HepG2 (cell line): ENCODE results near the gene TXN2. TPM values are rescaled to one million over a fixed set of nuclear protein-coding genes. Genes with fewer than 3 reads are reported as not detected.

Experiments used
- ERF ChIP-seq: IDR thresholded peaks from 2 replicates; pipeline ENCODE4 v1.6.1; 2018; ENCODE audit warnings: missing biosample characterization, missing genetic modification reagents
- KAT8 ChIP-seq: IDR thresholded peaks from 2 replicates; pipeline ENCODE4 v1.6.1; 2016; ENCODE audit warnings: missing genetic modification reagents, missing compliant biosample characterization
- KDM6A ChIP-seq: IDR thresholded peaks from 2 replicates; pipeline ENCODE4 v1.6.1; 2016; ENCODE audit warnings: low read depth
- MAZ ChIP-seq, 2 experiments: sonication (generic) in 1 of 2; formaldehyde crosslinking in 1 of 2; IDR thresholded peaks; 2 replicates each; pipeline versions ENCODE4 v1.5.0 to v1.6.1; 2012 to 2020; ENCODE audit warnings: low read depth in 2 of 2, mild to moderate bottlenecking in 2 of 2, borderline replicate concordance in 1 of 2, improper control_type of control experiment in 1 of 2, low read length in 1 of 2, missing genetic modification reagents in 1 of 2, moderate library complexity in 1 of 2
- MED1 ChIP-seq: sonication (generic); formaldehyde crosslinking; IDR thresholded peaks from 2 replicates; pipeline ENCODE4 v1.4.0; 2020; ENCODE audit warnings: missing genetic modification reagents
- NFE2L1 ChIP-seq: sonication (generic); formaldehyde crosslinking; IDR thresholded peaks from 2 replicates; pipeline ENCODE4 v1.4.0; 2020; ENCODE audit warnings: missing genetic modification reagents, mild to moderate bottlenecking, borderline replicate concordance
- NFKBIZ ChIP-seq: IDR thresholded peaks from 2 replicates; pipeline ENCODE4 v1.6.1; 2018; ENCODE audit warnings: missing genetic modification reagents, missing compliant biosample characterization
- PITX1 ChIP-seq: sonication (generic); formaldehyde crosslinking; IDR thresholded peaks from 2 replicates; pipeline ENCODE4 v1.5.1; 2020; ENCODE audit warnings: mild to moderate bottlenecking, missing genetic modification reagents
- POLR2AphosphoS2 ChIP-seq: IDR thresholded peaks from 2 replicates; pipeline ENCODE4 v1.6.1; 2011; ENCODE audit warnings: low read depth, low read length, improper control_type of control experiment
- RCOR2 ChIP-seq: IDR thresholded peaks from 2 replicates; pipeline ENCODE4 v1.6.1; 2016; ENCODE audit warnings: missing biosample characterization, missing genetic modification reagents
- REPIN1 ChIP-seq: sonication (generic); formaldehyde crosslinking; IDR thresholded peaks from 2 replicates; pipeline ENCODE4 v1.8.0; 2022; ENCODE audit warnings: missing genetic modification reagents, low read depth, mild to moderate bottlenecking, borderline replicate concordance
- SAP130 ChIP-seq: IDR thresholded peaks from 2 replicates; pipeline ENCODE4 v1.6.1; 2016; ENCODE audit warnings: low read depth
- THAP11 ChIP-seq: IDR thresholded peaks from 2 replicates; pipeline ENCODE4 v1.6.1; 2016; ENCODE audit warnings: missing biosample characterization, missing genetic modification reagents
- THAP9 ChIP-seq: sonication (generic); formaldehyde crosslinking; IDR thresholded peaks from 2 replicates; pipeline ENCODE4; 2020; ENCODE audit warnings: missing genetic modification reagents, mild to moderate bottlenecking, borderline replicate concordance
- ZBTB38 ChIP-seq: sonication (generic); formaldehyde crosslinking; IDR thresholded peaks from 2 replicates; pipeline ENCODE4 v1.5.1; 2020; ENCODE audit warnings: mild to moderate bottlenecking, missing genetic modification reagents
- ZBTB8A ChIP-seq: sonication (generic); formaldehyde crosslinking; IDR thresholded peaks from 2 replicates; pipeline ENCODE4 v1.4.0; 2020; ENCODE audit warnings: mild to moderate bottlenecking, low read depth, missing genetic modification reagents, borderline replicate concordance
- ZFYVE20 ChIP-seq: sonication (generic); formaldehyde crosslinking; IDR thresholded peaks from 2 replicates; pipeline ENCODE4 v1.8.0; 2023; ENCODE audit warnings: low read depth, mild to moderate bottlenecking, moderate library complexity, missing genetic modification reagents, borderline replicate concordance
- ZMAT3 ChIP-seq: sonication (generic); formaldehyde crosslinking; conservative IDR thresholded peaks from 2 replicates; pipeline ENCODE4 v1.7.0; 2021; ENCODE audit warnings: missing genetic modification reagents
- ZMYM3 ChIP-seq: sonication (generic); formaldehyde crosslinking; IDR thresholded peaks from 2 replicates; pipeline ENCODE4 v1.5.1; 2020; ENCODE audit warnings: mild to moderate bottlenecking, missing genetic modification reagents
- ZNF225 ChIP-seq: sonication (generic); formaldehyde crosslinking; IDR thresholded peaks from 2 replicates; pipeline ENCODE4 v1.4.0; 2020; ENCODE audit warnings: mild to moderate bottlenecking, missing genetic modification reagents
- ZNF24 ChIP-seq: fragments of 450-650 bp; IDR thresholded peaks from 2 replicates; pipeline ENCODE4 v1.6.1; 2017; ENCODE audit warnings: antibody characterized with exemption, mild to moderate bottlenecking
- ZNF260 ChIP-seq: sonication (generic); formaldehyde crosslinking; IDR thresholded peaks from 2 replicates; pipeline ENCODE4 v1.4.0; 2020; ENCODE audit warnings: missing genetic modification reagents, low read depth, mild to moderate bottlenecking, borderline replicate concordance
- ZNF292 ChIP-seq: sonication (generic); formaldehyde crosslinking; IDR thresholded peaks from 2 replicates; pipeline ENCODE4 v1.8.1; 2022; ENCODE audit warnings: mild to moderate bottlenecking, low read depth, missing genetic modification reagents, borderline replicate concordance
- ZNF3 ChIP-seq: IDR thresholded peaks from 2 replicates; pipeline ENCODE4 v1.7.0; 2017; ENCODE audit warnings: inconsistent platforms
- ZNF747 ChIP-seq: sonication (generic); formaldehyde crosslinking; IDR thresholded peaks from 2 replicates; pipeline ENCODE4 v1.8.1; 2023; ENCODE audit warnings: missing genetic modification reagents, mild to moderate bottlenecking, borderline replicate concordance
- ZNF788 ChIP-seq: sonication (generic); formaldehyde crosslinking; IDR thresholded peaks from 2 replicates; pipeline ENCODE4 v1.5.0; 2020; ENCODE audit warnings: mild to moderate bottlenecking, missing genetic modification reagents, borderline replicate concordance
- polyA plus RNA-seq, 8 experiments: library from polyadenylated mRNA; depleted of rRNA in 3 of 8; stranded (reverse) in 7 of 8; unstranded in 1 of 8; fragments of >200 nt; fragmentation: Illumina TruSeq in 4 of 8; extraction: Trizol in 4 of 8; gene quantifications; 2 replicates each; pipeline versions ENCODE4 v1.2.1 to v1.2.3, GENCODE V29; 2011 to 2016; ENCODE audit warnings: low read depth in 4 of 8, missing spikeins in 1 of 8, mixed read lengths in 1 of 8; ENCODE audit not compliant: insufficient read depth in 1 of 8
- total RNA-seq, 5 experiments: library from RNA; depleted of rRNA; stranded (reverse); fragments of >200 nt; fragmentation: Illumina TruSeq; extraction: Trizol; gene quantifications; 2 replicates each; pipeline ENCODE4 v1.2.3, GENCODE V29; 2016; ENCODE audit warnings: low read depth in 1 of 5
- TF ChIP-seq, protein P1 (sequence below): sonication (generic); formaldehyde crosslinking; IDR thresholded peaks from 2 replicates; pipeline ENCODE4 v1.8.0; 2022; ENCODE audit warnings: missing genetic modification reagents, mild to moderate bottlenecking, borderline replicate concordance
- TF ChIP-seq, protein P2 (sequence below): IDR thresholded peaks from 2 replicates; pipeline ENCODE4 v1.6.1; 2016; ENCODE audit warnings: low read depth, borderline replicate concordance

Gene TXN2
- total and polyA plus RNA-seq, 2 of the 13 experiments (the other 11 are each of a cell fraction or from before 2014, with no cell fraction given) = 41.4 to 109 TPM

- peak; percentile 19; the same call in 1 of the 2 replicates for TF ChIP-seq REPIN1
- no peak for TF ChIP-seq THAP9 (CRISPR knock-in tag)
- TF ChIP-seq, protein P1, sequence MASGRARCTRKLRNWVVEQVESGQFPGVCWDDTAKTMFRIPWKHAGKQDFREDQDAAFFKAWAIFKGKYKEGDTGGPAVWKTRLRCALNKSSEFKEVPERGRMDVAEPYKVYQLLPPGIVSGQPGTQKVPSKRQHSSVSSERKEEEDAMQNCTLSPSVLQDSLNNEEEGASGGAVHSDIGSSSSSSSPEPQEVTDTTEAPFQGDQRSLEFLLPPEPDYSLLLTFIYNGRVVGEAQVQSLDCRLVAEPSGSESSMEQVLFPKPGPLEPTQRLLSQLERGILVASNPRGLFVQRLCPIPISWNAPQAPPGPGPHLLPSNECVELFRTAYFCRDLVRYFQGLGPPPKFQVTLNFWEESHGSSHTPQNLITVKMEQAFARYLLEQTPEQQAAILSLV (CRISPR knock-in tag) = no peak
- TF ChIP-seq ZFYVE20 (CRISPR knock-in tag) = no peak
- TF ChIP-seq, protein P2, sequence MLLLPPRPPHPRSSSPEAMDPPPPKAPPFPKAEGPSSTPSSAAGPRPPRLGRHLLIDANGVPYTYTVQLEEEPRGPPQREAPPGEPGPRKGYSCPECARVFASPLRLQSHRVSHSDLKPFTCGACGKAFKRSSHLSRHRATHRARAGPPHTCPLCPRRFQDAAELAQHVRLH (CRISPR knock-in tag) = peak; percentile 59; the same call in 1 of the 2 replicates
- TF ChIP-seq RCOR2 (CRISPR knock-in tag) = peak; percentile 66
- peak; percentile 53; the same call in 1 of the 2 replicates for TF ChIP-seq KAT8 (CRISPR knock-in tag)
- TF ChIP-seq NFE2L1 = no peak
- TF ChIP-seq ERF (CRISPR knock-in tag) = 0 out of 2 replicates have a peak, but pooled peaks have one; percentile 31
- no peak for TF ChIP-seq ZBTB8A (CRISPR knock-in tag)
- no peak for TF ChIP-seq ZNF24
- no peak for TF ChIP-seq ZNF225
- peak; percentile 90 for TF ChIP-seq ZMYM3 (CRISPR knock-in tag)
- TF ChIP-seq ZBTB38 (CRISPR knock-in tag) = 0 out of 2 replicates have a peak, but pooled peaks have one; percentile 49
- TF ChIP-seq NFKBIZ (CRISPR knock-in tag) = no peak
- peak; percentile 50; the same call in 1 of the 2 replicates for TF ChIP-seq ZNF747 (CRISPR knock-in tag)
- 0 out of 2 replicates have a peak, but pooled peaks have one; percentile 58 for TF ChIP-seq POLR2AphosphoS2
- TF ChIP-seq MAZ (IDR thresholded peaks at IDR 0.05; ENCODE audit: borderline replicate concordance, low read depth, low read length) = no peak
- TF ChIP-seq MAZ (CRISPR knock-in tag; IDR thresholded peaks at IDR 0.05; ENCODE audit: low read depth) = 0 out of 2 replicates have a peak, but pooled peaks have one; percentile 23
- TF ChIP-seq ZNF788 = peak; percentile 65; the same call in 1 of the 2 replicates
- TF ChIP-seq SAP130 (CRISPR knock-in tag) = peak; percentile 54
- no peak for TF ChIP-seq ZNF3
- TF ChIP-seq KDM6A = no peak
- TF ChIP-seq PITX1 (CRISPR knock-in tag) = peak; percentile 37; the same call in 1 of the 2 replicates
- TF ChIP-seq ZMAT3 (CRISPR knock-in tag) = no peak
- TF ChIP-seq THAP11 (CRISPR knock-in tag) = peak; percentile 44; the same call in 1 of the 2 replicates
- TF ChIP-seq MED1 (CRISPR knock-in tag) = peak; percentile 43; the same call in 1 of the 2 replicates
- TF ChIP-seq ZNF292 (CRISPR knock-in tag) = peak; percentile 72; the same call in 1 of the 2 replicates
- no peak for TF ChIP-seq ZNF260
These were observed 36.2 kb downstream of the TXN2 start (continued) for GRCh38 chr22:36445158-36445668.
